Measurements from ENCODE around the gene ONECUT1.

Gene ONECUT1

GRCh38 chr15:52789008-52789600 lies 1.0 kb downstream of the ONECUT1 start:
- no peak overlapping the region for H3K4me3 ChIP-seq (replicated peaks; ENCODE audit: low read depth, low read length)
- no peak for TF ChIP-seq CTCF (IDR thresholded peaks at IDR 0.05; ENCODE audit: low read length, missing control alignments)
- no peak for DNase-seq (ENCODE audit: low read depth)

- DNase-seq (ENCODE audit: low read depth) = no peak
- no peak overlapping the region for H3K4me3 ChIP-seq (replicated peaks; ENCODE audit: low read depth, low read length)
- no peak for TF ChIP-seq CTCF (IDR thresholded peaks at IDR 0.05; ENCODE audit: low read length, missing control alignments)
Observed at GRCh38 chr15:52788099-52788986, 1.8 kb downstream of the ONECUT1 start.

- no peak for DNase-seq (ENCODE audit: low read depth)
- TF ChIP-seq CTCF (IDR thresholded peaks at IDR 0.05; ENCODE audit: low read length, missing control alignments) = no peak
- no peak overlapping the region for H3K4me3 ChIP-seq (replicated peaks; ENCODE audit: low read depth, low read length)
Observed at GRCh38 chr15:52787549-52788098, 2.5 kb downstream of the ONECUT1 start.

- DNase-seq (ENCODE audit: low read depth) = no peak
- TF ChIP-seq CTCF (IDR thresholded peaks at IDR 0.05; ENCODE audit: low read length, missing control alignments) = no peak
- no peak overlapping the region for H3K4me3 ChIP-seq (replicated peaks; ENCODE audit: low read depth, low read length)
Observed at GRCh38 chr15:52787123-52787503, 3.0 kb downstream of the ONECUT1 start.

- H3K4me3 ChIP-seq (replicated peaks; ENCODE audit: low read depth, low read length) = no peak overlapping the region
- no peak for DNase-seq (ENCODE audit: low read depth)
- TF ChIP-seq CTCF (IDR thresholded peaks at IDR 0.05; ENCODE audit: low read length, missing control alignments) = no peak
Observed at GRCh38 chr15:52786436-52787122, 3.6 kb downstream of the ONECUT1 start.

GRCh38 chr15:52785672-52786406 lies 4.3 kb downstream of the ONECUT1 start:
- no peak for DNase-seq (ENCODE audit: low read depth)
- no peak overlapping the region for H3K4me3 ChIP-seq (replicated peaks; ENCODE audit: low read depth, low read length)
- TF ChIP-seq CTCF (IDR thresholded peaks at IDR 0.05; ENCODE audit: low read length, missing control alignments) = no peak

Measured in fibroblast of pulmonary artery (primary cell).